GM23338 (cell line): ENCODE data around the gene ADGRF4.

Experiments used
- CREB1 ChIP-seq: fragments of 250-450 bp; sonication (Bioruptor Pico); IDR thresholded peaks from 2 replicates; pipeline ENCODE4 v1.5.0; 2020; ENCODE audit warnings: low read depth, mild to moderate bottlenecking, moderate library complexity
- EZH2 ChIP-seq: fragments of 200-600 bp; sonication (generic); IDR thresholded peaks from one replicate; pipeline ENCODE4 v1.8.0; 2017; ENCODE audit warnings: antibody characterized with exemption, mild to moderate bottlenecking, low read depth; ENCODE audit not compliant: unreplicated experiment
- EZH2phosphoT487 ChIP-seq: fragments of 200-600 bp; sonication (generic); IDR thresholded peaks from one replicate; pipeline ENCODE4 v1.8.1; 2018; ENCODE audit warnings: antibody characterized with exemption; ENCODE audit not compliant: unreplicated experiment
- JUNB ChIP-seq: IDR thresholded peaks from one replicate; pipeline ENCODE4 v1.6.1; 2016; ENCODE audit warnings: antibody characterized with exemption; ENCODE audit not compliant: unreplicated experiment
- NANOG ChIP-seq: IDR thresholded peaks from 2 replicates; pipeline ENCODE4 v1.6.1; 2016; ENCODE audit warnings: antibody characterized with exemption, borderline replicate concordance
- POLR2AphosphoS5 ChIP-seq: IDR thresholded peaks from 2 replicates; pipeline ENCODE4 v1.6.1; 2016; ENCODE audit warnings: antibody characterized with exemption, low read depth
- REST ChIP-seq: IDR thresholded peaks from one replicate; pipeline ENCODE4 v1.6.1; 2018; ENCODE audit warnings: antibody characterized with exemption; ENCODE audit not compliant: unreplicated experiment
- STAT1 ChIP-seq: IDR thresholded peaks from one replicate; pipeline ENCODE4 v1.6.1; 2016; ENCODE audit warnings: antibody characterized with exemption; ENCODE audit not compliant: unreplicated experiment
- ZNF114 ChIP-seq: fragments of 250-450 bp; sonication (Bioruptor Pico); IDR thresholded peaks from 2 replicates; pipeline ENCODE4 v1.5.0; 2020; ENCODE audit warnings: mild to moderate bottlenecking, moderate library complexity
- ZNF331 ChIP-seq: fragments of 250-450 bp; sonication (Bioruptor Pico); IDR thresholded peaks from 2 replicates; pipeline ENCODE4 v1.5.0; 2020; ENCODE audit warnings: low read depth, mild to moderate bottlenecking, moderate library complexity
- TF ChIP-seq, protein P1 (sequence below), 2 experiments: fragments of 200-600 bp in 1 of 2; sonication (generic) in 1 of 2; conservative IDR thresholded peaks; 2 replicates each; pipeline versions ENCODE4 v1.5.1 to v1.6.1; 2016 to 2017; ENCODE audit warnings: antibody characterized with exemption in 2 of 2, low read depth in 2 of 2, mild to moderate bottlenecking in 2 of 2, moderate library complexity in 1 of 2
- TF ChIP-seq, protein P2 (sequence below): IDR thresholded peaks from 2 replicates; pipeline ENCODE4 v1.6.1; 2016; ENCODE audit warnings: antibody characterized with exemption

- TF ChIP-seq ZNF331 (CRISPR knock-in tag): no peak
- no peak for TF ChIP-seq POLR2AphosphoS5
- TF ChIP-seq, protein P1, sequence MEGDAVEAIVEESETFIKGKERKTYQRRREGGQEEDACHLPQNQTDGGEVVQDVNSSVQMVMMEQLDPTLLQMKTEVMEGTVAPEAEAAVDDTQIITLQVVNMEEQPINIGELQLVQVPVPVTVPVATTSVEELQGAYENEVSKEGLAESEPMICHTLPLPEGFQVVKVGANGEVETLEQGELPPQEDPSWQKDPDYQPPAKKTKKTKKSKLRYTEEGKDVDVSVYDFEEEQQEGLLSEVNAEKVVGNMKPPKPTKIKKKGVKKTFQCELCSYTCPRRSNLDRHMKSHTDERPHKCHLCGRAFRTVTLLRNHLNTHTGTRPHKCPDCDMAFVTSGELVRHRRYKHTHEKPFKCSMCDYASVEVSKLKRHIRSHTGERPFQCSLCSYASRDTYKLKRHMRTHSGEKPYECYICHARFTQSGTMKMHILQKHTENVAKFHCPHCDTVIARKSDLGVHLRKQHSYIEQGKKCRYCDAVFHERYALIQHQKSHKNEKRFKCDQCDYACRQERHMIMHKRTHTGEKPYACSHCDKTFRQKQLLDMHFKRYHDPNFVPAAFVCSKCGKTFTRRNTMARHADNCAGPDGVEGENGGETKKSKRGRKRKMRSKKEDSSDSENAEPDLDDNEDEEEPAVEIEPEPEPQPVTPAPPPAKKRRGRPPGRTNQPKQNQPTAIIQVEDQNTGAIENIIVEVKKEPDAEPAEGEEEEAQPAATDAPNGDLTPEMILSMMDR (conservative IDR thresholded peaks at IDR 0.05; ENCODE audit: low read depth in 2 of 2): no peak
- no peak for TF ChIP-seq CREB1 (CRISPR knock-in tag)
- TF ChIP-seq REST: no peak
- no peak for TF ChIP-seq EZH2phosphoT487
- TF ChIP-seq, protein P2, sequence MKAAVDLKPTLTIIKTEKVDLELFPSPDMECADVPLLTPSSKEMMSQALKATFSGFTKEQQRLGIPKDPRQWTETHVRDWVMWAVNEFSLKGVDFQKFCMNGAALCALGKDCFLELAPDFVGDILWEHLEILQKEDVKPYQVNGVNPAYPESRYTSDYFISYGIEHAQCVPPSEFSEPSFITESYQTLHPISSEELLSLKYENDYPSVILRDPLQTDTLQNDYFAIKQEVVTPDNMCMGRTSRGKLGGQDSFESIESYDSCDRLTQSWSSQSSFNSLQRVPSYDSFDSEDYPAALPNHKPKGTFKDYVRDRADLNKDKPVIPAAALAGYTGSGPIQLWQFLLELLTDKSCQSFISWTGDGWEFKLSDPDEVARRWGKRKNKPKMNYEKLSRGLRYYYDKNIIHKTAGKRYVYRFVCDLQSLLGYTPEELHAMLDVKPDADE: no peak
- TF ChIP-seq EZH2: no peak
- TF ChIP-seq JUNB: no peak
- no peak for TF ChIP-seq STAT1
- TF ChIP-seq ZNF114 (CRISPR knock-in tag): no peak
- TF ChIP-seq NANOG: no peak
These were observed 17.4 kb downstream of the ADGRF4 start for GRCh38 chr6:47715782-47716181.
